K562 (cell line): Measurements from ENCODE around the gene ASB15. TPM values are rescaled to one million over a fixed set of nuclear protein-coding genes. Genes with fewer than 3 reads are reported as not detected.
A peak's percentile ranks its signal among the peaks of the same experiment; 100 is the strongest.

Experiments
- ATAC-seq: fragments of 200-7000 bp; cut with Tn5 transposase; 3 replicates; pipeline ENCODE4 v1.9.1; 2020; ENCODE audit warnings: moderate library complexity
- BruUV-seq: library from RNA; stranded (reverse); fragments of 400-500 nt; replicated peaks from 2 replicates; lab custom pipeline; 2021; lab: Mats Ljungman, UMichigan
- CTCF ChIA-PET: fragments of 300-600 bp; formaldehyde crosslinking; extraction: SDS; loops from one replicate; lab custom pipeline; 2021; ENCODE audit warnings: low intra/inter-chr PET ratio; lab: Yijun Ruan, JAX
- POLR2A ChIA-PET: fragments of 300-600, 350-650 bp; sonication (Branson Sonifier 250); formaldehyde crosslinking; extraction: SDS; loops from one replicate; lab custom pipeline; 2021; ENCODE audit warnings: antibody characterized with exemption, inconsistent platforms; lab: Yijun Ruan, JAX
- DNase-seq, 4 experiments: peaks; one replicate each; pipeline versions ENCODE4 v3.0.0 to v3.0.0-alpha.2; 2011 to 2018; ENCODE audit warnings: low spot score in 3 of 4, mixed read lengths in 3 of 4; ENCODE audit errors: extremely low read depth in 1 of 4
- FAIRE-seq: peaks from 2 replicates; lab custom pipeline; 2011; peaks lifted over from hg19 to GRCh38; lab: Jason Lieb, UNC
- H2AFZ ChIP-seq: 2 replicates; pipeline ENCODE4 v1.6.0; 2011; ENCODE audit warnings: low read depth, low read length, control low read depth, inconsistent platforms
- H3K27ac ChIP-seq: fragments of 200-600 bp; 3 replicates; pipeline ENCODE4 v1.8.0; 2011; ENCODE audit warnings: low read depth, mild to moderate bottlenecking, control low read depth, inconsistent platforms, low read length, moderate library complexity, mixed read lengths; ENCODE audit errors: extremely low read depth
- H3K27me3 ChIP-seq, 2 experiments: fragments of 300-600 bp in 1 of 2; 2 replicates in 1 of 2; 3 replicates in 1 of 2; pipeline versions ENCODE4 v1.6.0 to v1.8.0; 2011; ENCODE audit warnings: inconsistent platforms in 2 of 2, low read length in 2 of 2, mild to moderate bottlenecking in 1 of 2, mixed read lengths in 1 of 2, moderate library complexity in 1 of 2; ENCODE audit not compliant: control insufficient read depth in 2 of 2, insufficient read depth in 2 of 2
- H3K36me3 ChIP-seq: fragments of 300-600 bp; 3 replicates; pipeline ENCODE4 v1.8.0; 2011; ENCODE audit warnings: mild to moderate bottlenecking, low read length, inconsistent platforms; ENCODE audit not compliant: control insufficient read depth, insufficient read depth
- H3K4me1 ChIP-seq, 2 experiments: fragments of 200-600 bp in 1 of 2; replicated peaks in 1 of 2; 2 replicates in 1 of 2; 3 replicates in 1 of 2; pipeline versions ENCODE4 v1.5.1 to v1.8.0; 2011; ENCODE audit warnings: inconsistent platforms in 2 of 2, low read length in 2 of 2, mild to moderate bottlenecking in 1 of 2, mixed read lengths in 1 of 2, moderate library complexity in 1 of 2; ENCODE audit not compliant: control insufficient read depth in 2 of 2, insufficient read depth in 2 of 2
- H3K4me2 ChIP-seq: 2 replicates; pipeline ENCODE4 v1.6.1; 2011; ENCODE audit warnings: low read length, control low read depth, inconsistent platforms, mixed read lengths; ENCODE audit not compliant: insufficient read depth
- H3K4me3 ChIP-seq: fragments of 200-600 bp; sonication (generic), shearing (Covaris generic); 2 replicates; pipeline ENCODE4 v1.5.1; 2016; ENCODE audit warnings: control low read depth, inconsistent platforms
- H3K79me2 ChIP-seq: fragments of 200-600 bp; 3 replicates; pipeline ENCODE4 v1.8.0; 2011; ENCODE audit warnings: low read length, inconsistent platforms; ENCODE audit not compliant: control insufficient read depth, insufficient read depth
- H3K9ac ChIP-seq, 2 experiments: 2 replicates each; pipeline versions ENCODE4 v1.6.0 to v1.6.1; 2011; ENCODE audit warnings: low read depth in 2 of 2, low read length in 2 of 2, control low read depth in 1 of 2, inconsistent platforms in 1 of 2, mild to moderate bottlenecking in 1 of 2, mixed read lengths in 1 of 2; ENCODE audit not compliant: insufficient read depth in 1 of 2
- H3K9me1 ChIP-seq: one replicate; pipeline ENCODE4 v1.6.0; 2011; ENCODE audit warnings: inconsistent platforms, mild to moderate bottlenecking, low read length, moderate library complexity; ENCODE audit not compliant: control insufficient read depth, insufficient read depth
- H3K9me3 ChIP-seq: replicated peaks from 2 replicates; pipeline ENCODE4 v1.5.1; 2011; ENCODE audit warnings: low read depth, low read length, inconsistent platforms; ENCODE audit not compliant: control insufficient read depth, insufficient read depth
- H4K20me1 ChIP-seq: replicated peaks from 2 replicates; pipeline ENCODE4 v1.6.1; 2011; ENCODE audit warnings: low read length, inconsistent platforms, mixed read lengths; ENCODE audit not compliant: control insufficient read depth, insufficient read depth
- ARID1B ChIP-seq: fragments of 450-650 bp; IDR thresholded peaks from 2 replicates; pipeline ENCODE4 v1.6.1; 2016; ENCODE audit warnings: antibody characterized with exemption, mild to moderate bottlenecking, inconsistent platforms
- BCOR ChIP-seq: fragments of 450-650 bp; IDR thresholded peaks from 2 replicates; pipeline ENCODE4 v1.6.1; 2016
- DIDO1 ChIP-seq: fragments of 450-650 bp; IDR thresholded peaks from 2 replicates; pipeline ENCODE4 v1.6.1; 2016; ENCODE audit warnings: low read depth, missing biosample characterization, missing genetic modification characterization
- FOXJ2 ChIP-seq: fragments of 200-800 bp; sonication (Bioruptor generic); IDR thresholded peaks from 2 replicates; pipeline ENCODE4 v1.6.1; 2016; ENCODE audit warnings: missing genetic modification characterization, missing compliant biosample characterization
- KAT8 ChIP-seq: fragments of 450-650 bp; IDR thresholded peaks from 2 replicates; pipeline ENCODE4 v1.6.1; 2016; ENCODE audit warnings: low read depth, mild to moderate bottlenecking
- LEF1 ChIP-seq: fragments of 450-650 bp; IDR thresholded peaks from 2 replicates; pipeline ENCODE4 v1.6.1; 2016; ENCODE audit warnings: mild to moderate bottlenecking
- MECOM ChIP-seq: fragments of 250-450 bp; sonication (Bioruptor Pico); IDR thresholded peaks from 2 replicates; pipeline ENCODE4 v1.8.0; 2022; ENCODE audit warnings: inconsistent platforms
- MEIS2 ChIP-seq: fragments of 450-650 bp; IDR thresholded peaks from 2 replicates; pipeline ENCODE4 v1.6.1; 2014; ENCODE audit warnings: mild to moderate bottlenecking; ENCODE audit not compliant: partially characterized antibody
- NBN ChIP-seq: fragments of 450-650 bp; IDR thresholded peaks from 2 replicates; pipeline ENCODE4 v1.6.1; 2016; ENCODE audit warnings: low read depth, mild to moderate bottlenecking
- SRF ChIP-seq, 2 experiments: fragments of 250-450, 450-650 bp in 1 of 2; sonication (Bioruptor Pico) in 1 of 2; sonication (generic) in 1 of 2; formaldehyde crosslinking; IDR thresholded peaks; 2 replicates each; pipeline versions ENCODE4 v1.5.0 to v1.5.1; 2020 to 2022; ENCODE audit warnings: mild to moderate bottlenecking in 1 of 2, missing genetic modification reagents in 1 of 2
- ZC3H11A ChIP-seq: IDR thresholded peaks from 2 replicates; pipeline ENCODE4 v1.6.1; 2012; ENCODE audit warnings: low read depth, low read length, improper control_type of control experiment
- ZFP36 ChIP-seq: fragments of 150-350 bp; IDR thresholded peaks from 2 replicates; pipeline ENCODE4 v1.6.1; 2018; ENCODE audit warnings: low read length, low read depth; ENCODE audit not compliant: partially characterized antibody
- WGBS: fragments of 100-300 bp; shearing (Covaris generic); methylation state at CpG from one replicate; pipeline ENCODE4 v1.1.6; 2016; ENCODE audit warnings: low coverage, mixed read lengths; ENCODE audit not compliant: insufficient coverage; ENCODE audit errors: missing lambda C conversion rate; 5-methylcytosine and 5-hydroxymethylcytosine counted together
- in situ Hi-C: fragments of 300-500 bp; cut with MboI; formaldehyde crosslinking; loops from 4 replicates; pipeline ENCODE4 v1.15.0; 2018; ENCODE audit warnings: inconsistent platforms, mixed read lengths
- intact Hi-C: fragments of 100-400 bp; cut with micrococcal nuclease; formaldehyde crosslinking; loops from 2 replicates; pipeline ENCODE4 v1.14.2; 2022
- polyA plus RNA-seq, 8 experiments: library from polyadenylated mRNA; depleted of rRNA in 4 of 8; stranded (reverse) in 5 of 8; unstranded in 3 of 8; fragments of >200 nt; fragmentation: Nextera tagmentation in 2 of 8; fragmentation: Illumina TruSeq in 1 of 8; extraction: Ambion mirVana in 2 of 8; extraction: Trizol in 1 of 8; gene quantifications; 2 replicates each; pipeline versions ENCODE4 v1.2.1 to v1.2.3, GENCODE V29; 2011 to 2014; ENCODE audit warnings: inconsistent platforms in 1 of 8, missing spikeins in 1 of 8
- total RNA-seq, 7 experiments: library from RNA; depleted of rRNA in 6 of 7; stranded (reverse); fragments of >200 nt in 6 of 7; fragmentation: Illumina TruSeq in 2 of 7; extraction: Trizol in 2 of 7; gene quantifications; 2 replicates each; pipeline versions ENCODE4 v1.2.1 to v1.2.3, GENCODE V29; 2011 to 2021; ENCODE audit warnings: low replicate concordance in 1 of 7
- TF ChIP-seq, protein P1 (sequence below), 2 experiments: fragments of 450-650 bp in 1 of 2; sonication (generic) in 1 of 2; formaldehyde crosslinking; conservative IDR thresholded peaks; 2 replicates each; pipeline versions ENCODE4 v1.4.0 to v1.8.1; 2020 to 2022; ENCODE audit warnings: mild to moderate bottlenecking in 1 of 2, missing genetic modification reagents in 1 of 2
- TF ChIP-seq, protein P2 (sequence below): IDR thresholded peaks from 3 replicates; pipeline ENCODE4 v1.6.1; 2011; ENCODE audit warnings: borderline replicate concordance, mild to moderate bottlenecking; ENCODE audit not compliant: insufficient read length, insufficient read depth
- TF ChIP-seq, protein P3 (sequence below): fragments of 450-650 bp; IDR thresholded peaks from 2 replicates; pipeline ENCODE4 v1.6.1; 2018; ENCODE audit warnings: mild to moderate bottlenecking, low read depth; ENCODE audit not compliant: partially characterized antibody

Gene ASB15
- total and polyA plus RNA-seq, 9 of the 15 experiments (the other 6 are each of a cell fraction or from before 2014, with no cell fraction given): 0.03 to 0.14 (median 0.04) TPM; not detected in 3

DNA sequence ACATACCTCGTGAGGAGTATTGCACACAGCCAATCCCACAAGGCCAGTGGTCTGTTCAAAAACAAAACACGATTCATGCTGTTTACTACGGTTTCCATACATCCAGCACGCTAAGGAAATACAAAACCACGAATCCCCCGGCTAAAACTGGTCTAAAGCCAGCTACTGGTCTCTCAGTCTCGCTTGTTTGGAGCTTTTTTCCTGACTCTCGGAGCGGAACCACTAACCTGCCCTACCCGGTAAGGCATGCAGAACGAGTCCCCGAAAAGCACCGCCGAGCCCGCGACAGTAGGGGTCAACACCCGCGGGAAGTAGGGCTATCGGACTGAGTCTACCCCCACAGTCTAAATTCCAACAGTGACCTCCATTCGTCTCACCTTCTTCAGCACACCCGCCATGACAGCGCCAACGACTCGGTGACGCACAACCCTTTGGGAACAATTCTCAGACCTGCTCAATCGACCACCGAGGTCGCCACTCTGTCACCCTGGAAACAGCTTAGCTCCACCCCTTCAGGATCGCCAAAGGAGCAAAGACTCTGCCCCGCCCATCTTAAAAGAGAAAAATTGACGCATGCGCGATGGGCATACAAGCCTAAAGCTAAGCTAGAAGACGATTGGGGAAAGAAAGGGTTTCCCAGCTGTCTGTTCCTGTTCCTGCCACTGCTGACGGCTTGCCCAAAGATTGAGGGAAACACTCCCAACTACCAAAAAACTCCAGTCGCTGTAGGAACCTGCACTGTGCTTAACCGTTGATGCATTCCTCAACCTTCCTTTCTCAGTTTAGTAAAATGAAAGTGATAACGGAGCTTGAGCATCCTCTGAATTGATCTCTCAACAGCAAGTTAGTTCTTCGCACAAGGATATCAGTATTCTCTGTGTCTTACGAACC, 44.0 kb upstream of the ASB15 start, which contains the start of gene NDUFA5 (continued):
- TF ChIP-seq DIDO1 (tag) (peak; percentile 81), MEIS2 (peak; percentile 87), SRF (CRISPR knock-in tag; IDR thresholded peaks at IDR 0.05) (peak in 1 of 2 experiments; percentile 24; a peak in 1 of 4 replicates), ZC3H11A (peak; percentile 48; the same call in 1 of the 2 replicates)
- TF ChIP-seq, protein P1, sequence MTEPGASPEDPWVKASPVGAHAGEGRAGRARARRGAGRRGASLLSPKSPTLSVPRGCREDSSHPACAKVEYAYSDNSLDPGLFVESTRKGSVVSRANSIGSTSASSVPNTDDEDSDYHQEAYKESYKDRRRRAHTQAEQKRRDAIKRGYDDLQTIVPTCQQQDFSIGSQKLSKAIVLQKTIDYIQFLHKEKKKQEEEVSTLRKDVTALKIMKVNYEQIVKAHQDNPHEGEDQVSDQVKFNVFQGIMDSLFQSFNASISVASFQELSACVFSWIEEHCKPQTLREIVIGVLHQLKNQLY (CRISPR knock-in tag; conservative IDR thresholded peaks at IDR 0.05): no peak

DNA sequence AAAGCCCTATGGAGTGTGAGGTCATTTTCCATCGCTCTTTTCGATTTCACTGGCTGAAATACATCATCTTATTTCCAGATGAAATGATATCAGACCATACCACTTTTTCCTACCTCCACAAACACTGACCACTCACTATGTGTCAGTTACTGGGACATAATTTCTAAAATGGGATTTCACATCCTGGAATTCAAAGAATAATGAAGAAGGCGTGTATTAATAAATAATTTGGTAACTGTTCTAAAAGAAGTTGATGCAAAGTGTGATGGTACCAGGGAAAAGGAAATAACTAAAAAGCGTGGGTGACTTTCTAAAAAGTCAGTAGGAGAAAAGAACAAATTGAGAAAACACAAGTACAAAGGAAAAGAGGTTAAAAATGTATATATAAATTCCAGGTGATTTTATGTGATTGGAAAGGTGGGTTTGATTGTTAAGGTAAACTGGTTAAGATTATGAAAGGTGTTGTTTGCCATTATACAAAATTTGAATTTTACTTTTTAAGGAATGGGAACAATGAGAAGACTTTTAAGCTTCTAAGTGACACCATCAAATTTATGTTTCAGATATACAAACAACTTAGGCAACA, 43.2 kb upstream of the ASB15 start:
- no peak for DNase-seq
- no peak for FAIRE-seq
- no peaks in the 10 kb centered on the region for H3K9me3 ChIP-seq
- no peaks in the 10 kb centered on the region for H4K20me1 ChIP-seq
- peak overlapping the region; percentile 63 for H3K27ac ChIP-seq
- ATAC-seq: no peak
- BruUV-seq: TSS peak; percentile 70
- in situ Hi-C loops: no loop called here
- intact Hi-C loops: no loop called here
- H3K4me3 ChIP-seq: peak overlapping the region; percentile 63
- peaks cover 13 to 19% of the 10 kb centered on the region in 2 experiments for H3K4me1 ChIP-seq
- no peaks in the 10 kb centered on the region for H3K27me3 ChIP-seq
- CTCF ChIA-PET: no interaction called here
- no peaks in the 10 kb centered on the region for H3K9me1 ChIP-seq
- peak overlapping the region; percentile 100 for H2AFZ ChIP-seq
- peaks cover 43% of the 10 kb centered on the region for H3K79me2 ChIP-seq
- POLR2A ChIA-PET: interaction anchor here (0.6 to 1.8 kb wide), 16 partner anchors 9 to 228 kb away, joined by 3 to 12 read pairs (median 4); no protein-coding TSS in a partner anchor
- 37% methylated on average over 4 of the region's 4 CpGs for WGBS
- peak overlapping the region; percentile 81 to 98; a peak in 3 of 4 replicates for H3K9ac ChIP-seq
- peak overlapping the region; percentile 98 for H3K4me2 ChIP-seq
- peaks cover 28% of the 10 kb centered on the region for H3K36me3 ChIP-seq
- TF ChIP-seq MECOM: 0 out of 2 replicates have a peak, but pooled peaks have one; percentile 38
- no peak for TF ChIP-seq ZFP36
- 0 out of 2 replicates have a peak, but pooled peaks have one; percentile 33 for TF ChIP-seq LEF1
- peak; percentile 55; the same call in 1 of the 2 replicates for TF ChIP-seq KAT8
- TF ChIP-seq, protein P2, sequence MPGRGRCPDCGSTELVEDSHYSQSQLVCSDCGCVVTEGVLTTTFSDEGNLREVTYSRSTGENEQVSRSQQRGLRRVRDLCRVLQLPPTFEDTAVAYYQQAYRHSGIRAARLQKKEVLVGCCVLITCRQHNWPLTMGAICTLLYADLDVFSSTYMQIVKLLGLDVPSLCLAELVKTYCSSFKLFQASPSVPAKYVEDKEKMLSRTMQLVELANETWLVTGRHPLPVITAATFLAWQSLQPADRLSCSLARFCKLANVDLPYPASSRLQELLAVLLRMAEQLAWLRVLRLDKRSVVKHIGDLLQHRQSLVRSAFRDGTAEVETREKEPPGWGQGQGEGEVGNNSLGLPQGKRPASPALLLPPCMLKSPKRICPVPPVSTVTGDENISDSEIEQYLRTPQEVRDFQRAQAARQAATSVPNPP: no peak
- TF ChIP-seq NBN: 0 out of 2 replicates have a peak, but pooled peaks have one; percentile 13
- TF ChIP-seq ARID1B: 0 out of 2 replicates have a peak, but pooled peaks have one; percentile 7
- TF ChIP-seq FOXJ2 (tag): 0 out of 2 replicates have a peak, but pooled peaks have one; percentile 7
- TF ChIP-seq, protein P3, sequence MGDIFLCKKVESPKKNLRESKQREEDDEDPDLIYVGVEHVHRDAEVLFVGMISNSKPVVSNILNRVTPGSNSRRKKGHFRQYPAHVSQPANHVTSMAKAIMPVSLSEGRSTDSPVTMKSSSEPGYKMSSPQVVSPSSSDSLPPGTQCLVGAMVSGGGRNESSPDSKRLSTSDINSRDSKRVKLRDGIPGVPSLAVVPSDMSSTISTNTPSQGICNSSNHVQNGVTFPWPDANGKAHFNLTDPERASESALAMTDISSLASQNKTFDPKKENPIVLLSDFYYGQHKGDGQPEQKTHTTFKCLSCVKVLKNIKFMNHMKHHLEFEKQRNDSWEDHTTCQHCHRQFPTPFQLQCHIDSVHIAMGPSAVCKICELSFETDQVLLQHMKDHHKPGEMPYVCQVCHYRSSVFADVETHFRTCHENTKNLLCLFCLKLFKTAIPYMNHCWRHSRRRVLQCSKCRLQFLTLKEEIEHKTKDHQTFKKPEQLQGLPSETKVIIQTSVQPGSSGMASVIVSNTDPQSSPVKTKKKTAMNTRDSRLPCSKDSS: peak; percentile 25
- 0 out of 2 replicates have a peak, but pooled peaks have one; percentile 9 for TF ChIP-seq BCOR
